GM21526 (cell line): ENCODE measurements around the gene PIP4K2B.

Experiments used
- ATAC-seq: cut with Tn5 transposase; IDR thresholded peaks from one replicate; pipeline ENCODE4 v1.9.1; 2021; ENCODE audit warnings: moderate library complexity; ENCODE audit not compliant: unreplicated experiment, low FRiP score

The PIP4K2B gene

DNA sequence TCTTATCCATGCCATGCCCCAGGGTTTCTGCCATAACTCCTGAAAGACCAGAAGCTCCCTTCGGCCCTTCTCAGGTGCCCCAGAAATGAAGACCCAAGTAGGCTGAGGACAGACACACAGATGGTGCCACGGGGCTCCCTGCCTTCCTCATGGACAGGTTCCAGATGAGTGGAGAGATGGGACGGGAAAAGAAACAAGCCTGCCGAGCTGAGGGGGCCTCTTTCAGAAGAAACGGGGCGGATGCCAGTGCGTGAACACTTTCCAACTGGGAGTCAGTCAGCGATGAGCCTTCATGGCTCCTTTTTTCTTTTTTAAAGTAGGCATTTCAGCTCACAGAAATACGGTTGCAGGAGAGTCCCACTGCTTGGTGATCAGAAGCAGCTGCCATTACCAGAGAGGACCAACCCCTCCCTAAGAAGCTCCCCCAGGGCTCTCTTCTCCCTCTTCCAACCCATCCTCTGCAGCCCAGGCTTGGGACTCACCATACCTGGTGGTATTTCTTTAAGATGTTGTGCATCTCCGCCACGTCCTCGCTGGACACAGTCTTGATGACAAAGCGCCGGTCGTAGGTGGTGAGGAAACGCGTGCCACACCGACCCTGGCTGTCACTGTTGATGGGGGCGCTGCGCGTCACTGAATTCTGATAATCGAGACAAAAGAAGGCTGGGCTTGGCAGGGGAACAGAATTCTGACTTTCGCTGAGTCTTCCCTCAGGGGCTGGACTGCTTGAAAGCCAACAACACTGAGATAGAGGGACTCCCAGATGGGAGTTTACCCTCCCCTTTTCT is 19.2 kb downstream of the PIP4K2B start:
- ATAC-seq: no peak

DNA sequence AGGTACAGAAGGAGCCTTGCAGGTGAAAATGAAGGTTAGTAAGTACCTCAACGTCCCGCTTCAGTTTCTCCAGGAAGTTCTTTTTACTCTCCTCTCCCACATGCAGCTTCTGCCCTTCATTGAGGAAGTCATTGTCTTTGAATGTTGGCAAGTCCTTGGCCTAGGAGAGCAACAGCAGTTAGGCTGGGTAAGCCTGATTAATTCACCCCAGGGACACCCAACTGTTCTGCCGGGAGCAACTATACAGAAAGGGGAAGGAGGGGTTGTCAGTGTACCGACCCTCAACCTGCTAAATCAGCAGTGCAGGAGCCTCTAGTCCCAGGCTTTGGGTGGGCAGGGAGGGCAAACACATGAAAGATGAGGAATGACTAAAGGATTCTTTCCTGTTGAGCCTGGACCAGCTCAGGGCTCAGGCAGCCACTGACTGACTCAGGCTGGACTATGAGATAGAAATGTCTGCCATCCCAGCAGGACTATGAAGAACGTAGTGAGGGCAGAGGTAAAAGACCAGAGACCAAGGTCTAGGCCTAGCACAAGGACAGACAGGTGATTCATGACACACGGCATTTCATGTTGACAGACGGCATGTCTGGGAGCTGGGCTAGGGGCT is 21.6 kb downstream of the PIP4K2B start:
- ATAC-seq: no peak

DNA sequence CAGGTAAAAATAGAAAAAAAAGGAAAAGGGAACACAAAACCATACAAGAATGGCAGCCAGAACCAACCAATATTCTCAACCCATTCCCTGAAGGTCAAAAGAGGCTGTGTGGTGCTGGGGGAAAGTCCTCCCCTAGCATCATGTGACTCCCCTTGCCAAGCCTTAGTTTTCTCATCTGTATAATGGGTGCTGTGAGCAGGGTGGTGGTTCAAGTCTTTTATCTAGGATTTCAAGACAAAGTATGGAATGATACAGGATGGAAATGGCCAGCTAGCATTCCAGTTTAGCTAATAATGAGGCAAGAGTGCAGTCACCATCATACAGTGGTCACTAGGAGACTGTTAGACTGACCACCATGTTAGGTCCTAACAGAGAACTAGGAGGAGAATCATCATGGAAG is 26.1 kb downstream of the PIP4K2B start:
- ATAC-seq: no peak

DNA sequence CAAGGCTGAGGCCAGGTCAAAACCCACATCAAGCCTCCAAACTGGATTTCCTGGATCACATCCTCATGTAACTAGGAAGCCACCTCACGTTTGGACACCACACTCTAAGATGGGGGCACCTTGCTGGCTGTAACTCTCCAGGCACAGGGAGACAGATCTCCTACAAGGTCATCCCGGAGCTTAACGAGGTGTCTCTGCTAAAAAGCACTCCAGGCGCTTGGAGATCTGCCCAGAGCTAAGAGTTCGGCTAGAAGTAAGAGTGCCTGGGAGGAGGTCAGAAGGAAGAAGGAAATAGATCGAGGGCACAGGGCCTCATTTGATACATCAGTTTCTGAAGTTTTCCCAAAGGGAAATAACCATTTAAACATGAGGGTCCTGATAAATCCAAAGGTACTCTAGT is 30.9 kb downstream of the PIP4K2B start:
- no peak for ATAC-seq

DNA sequence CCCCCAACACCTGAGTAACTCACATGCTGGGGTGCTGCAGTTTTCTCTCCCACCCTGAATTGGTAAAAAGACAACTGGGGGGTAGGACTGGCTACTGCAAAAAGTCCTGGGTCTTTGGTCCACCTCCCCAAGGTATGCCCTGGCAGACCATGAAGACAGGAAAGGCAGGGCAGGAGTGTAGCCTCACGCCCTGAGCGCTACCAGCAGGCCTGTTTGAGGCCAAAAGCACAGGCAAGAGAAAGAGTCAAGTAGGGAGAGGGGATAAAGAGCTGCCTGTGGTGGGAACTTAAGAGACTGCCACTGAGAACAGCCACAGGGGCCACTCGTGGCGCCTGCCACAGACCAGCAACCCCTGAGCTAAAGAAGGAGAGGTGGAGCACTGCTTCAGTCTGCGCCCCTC is 33.0 kb downstream of the PIP4K2B start:
- no peak for ATAC-seq

DNA sequence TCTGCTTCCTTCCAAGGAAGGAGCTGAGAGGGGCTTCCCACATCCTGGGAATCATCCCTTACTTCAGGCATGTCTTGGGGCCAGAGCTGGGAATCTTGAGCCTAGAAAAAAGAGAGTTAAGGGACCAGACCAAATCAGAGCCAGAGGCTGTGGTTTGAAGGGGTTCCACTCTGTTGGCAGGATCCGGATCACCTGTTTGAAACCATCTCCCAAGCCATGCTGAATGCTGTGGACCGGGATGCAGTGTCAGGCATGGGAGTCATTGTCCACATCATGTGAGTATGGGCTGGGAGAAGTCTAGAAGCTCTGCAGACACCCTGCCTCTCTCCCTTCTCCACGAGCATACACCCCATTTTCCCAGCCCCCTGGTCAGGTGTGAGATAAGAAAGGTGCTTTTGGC is 37.1 kb downstream of the PIP4K2B start:
- ATAC-seq: no peak

DNA sequence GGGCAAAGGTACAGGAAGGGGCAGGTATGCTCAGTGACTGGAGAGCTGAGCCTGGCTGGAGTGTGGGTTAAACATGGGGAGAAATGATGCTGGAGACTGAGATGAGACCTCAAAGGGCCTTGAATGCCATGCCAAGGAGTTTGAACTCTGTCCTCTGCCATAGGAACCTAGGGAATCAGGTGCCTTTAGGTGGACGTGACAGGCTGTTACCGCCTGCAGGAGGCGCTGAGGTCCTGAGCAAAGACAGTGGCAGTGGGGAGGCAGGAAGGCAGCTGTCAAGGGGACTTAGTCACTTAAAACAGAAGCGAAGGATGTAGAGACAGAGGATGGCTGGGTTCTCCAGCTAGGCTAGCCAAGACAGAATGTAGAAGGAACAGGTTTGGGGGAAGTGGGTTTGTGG is 37.7 kb downstream of the PIP4K2B start:
- ATAC-seq: no peak

DNA sequence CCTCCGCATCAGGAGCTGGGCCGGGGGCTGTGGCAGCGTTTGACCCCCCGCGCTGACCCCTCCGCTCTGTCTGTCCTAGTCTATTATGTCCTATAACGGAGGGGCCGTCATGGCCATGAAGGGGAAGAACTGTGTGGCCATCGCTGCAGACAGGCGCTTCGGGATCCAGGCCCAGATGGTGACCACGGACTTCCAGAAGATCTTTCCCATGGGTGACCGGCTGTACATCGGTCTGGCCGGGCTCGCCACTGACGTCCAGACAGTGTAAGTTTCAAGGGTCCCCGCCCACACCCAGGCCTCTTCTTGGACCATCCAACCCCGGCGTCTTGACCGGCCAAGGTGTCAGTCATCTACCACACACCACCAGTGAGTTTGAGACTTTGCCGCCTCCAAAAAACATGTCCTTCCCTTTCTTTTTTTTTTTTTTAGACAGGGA is 46.3 kb downstream of the PIP4K2B start:
- no peak for ATAC-seq

DNA sequence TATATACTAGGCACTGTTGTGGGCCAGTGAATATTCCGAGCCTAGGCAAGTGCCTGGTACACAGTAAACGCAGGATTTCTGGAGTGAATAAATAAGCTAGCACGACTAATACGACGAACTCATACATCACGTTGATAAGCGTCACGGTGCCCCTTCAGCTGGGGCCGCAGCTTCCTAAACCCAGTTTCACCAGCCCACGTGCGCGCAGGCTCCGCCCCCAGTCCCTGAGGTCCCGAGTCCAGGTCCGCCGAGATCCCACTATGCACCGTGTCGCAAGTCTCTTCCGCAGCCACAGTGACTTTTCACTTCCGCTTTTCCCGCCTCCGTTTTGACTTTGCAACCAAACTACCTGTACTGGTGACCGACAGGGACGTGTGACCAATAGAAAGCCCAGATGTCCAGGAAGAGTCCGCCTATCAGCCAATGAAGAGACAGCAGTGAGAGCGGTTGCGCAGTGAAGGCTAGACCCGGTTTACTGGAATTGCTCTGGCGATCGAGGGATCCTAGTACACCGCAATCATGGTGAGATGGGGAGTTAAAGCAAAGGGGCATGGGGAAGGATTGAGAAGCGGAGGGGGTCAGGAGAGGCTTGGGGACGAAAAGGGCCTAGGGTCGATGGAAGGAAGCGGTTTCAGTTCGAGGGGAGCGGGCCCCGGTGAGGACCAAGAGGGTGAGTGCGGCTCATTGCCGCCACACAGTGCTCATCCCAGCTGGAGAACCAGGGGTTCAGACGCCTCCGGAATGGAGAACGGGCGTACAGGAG is 46.9 kb downstream of the PIP4K2B start, which contains the start of gene PSMB3:
TSS of gene PSMB3 (plus strand) at position 434 of the 763 bp plus-strand sequence. CDS start at position 520, 86 bp downstream.
- peak; percentile 73 for ATAC-seq

DNA sequence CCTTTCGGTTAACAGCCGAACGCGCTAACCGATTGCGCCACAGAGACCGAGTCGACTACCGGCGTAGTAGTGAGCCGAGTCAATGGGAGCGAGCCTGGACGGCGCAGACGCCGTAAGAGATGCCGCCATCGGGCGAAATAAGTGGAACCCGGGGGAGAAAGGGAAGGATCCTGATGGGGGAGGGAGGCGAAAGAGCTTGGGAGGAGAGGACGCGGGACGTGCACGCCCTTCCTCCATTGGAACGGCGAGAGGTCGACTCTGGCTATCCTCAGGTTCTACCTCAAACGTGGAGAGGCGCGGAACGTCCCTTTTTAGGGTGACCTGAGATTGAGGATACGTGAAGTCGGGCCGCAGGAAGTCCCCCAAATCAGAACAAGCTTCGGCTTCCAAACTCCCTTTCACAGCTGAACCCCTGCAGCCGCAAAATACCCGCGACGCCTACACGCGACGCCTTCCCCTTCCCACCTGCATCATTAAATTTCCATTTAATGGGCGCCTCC is 47.5 kb downstream of the PIP4K2B start:
- peak; percentile 30 for ATAC-seq

DNA sequence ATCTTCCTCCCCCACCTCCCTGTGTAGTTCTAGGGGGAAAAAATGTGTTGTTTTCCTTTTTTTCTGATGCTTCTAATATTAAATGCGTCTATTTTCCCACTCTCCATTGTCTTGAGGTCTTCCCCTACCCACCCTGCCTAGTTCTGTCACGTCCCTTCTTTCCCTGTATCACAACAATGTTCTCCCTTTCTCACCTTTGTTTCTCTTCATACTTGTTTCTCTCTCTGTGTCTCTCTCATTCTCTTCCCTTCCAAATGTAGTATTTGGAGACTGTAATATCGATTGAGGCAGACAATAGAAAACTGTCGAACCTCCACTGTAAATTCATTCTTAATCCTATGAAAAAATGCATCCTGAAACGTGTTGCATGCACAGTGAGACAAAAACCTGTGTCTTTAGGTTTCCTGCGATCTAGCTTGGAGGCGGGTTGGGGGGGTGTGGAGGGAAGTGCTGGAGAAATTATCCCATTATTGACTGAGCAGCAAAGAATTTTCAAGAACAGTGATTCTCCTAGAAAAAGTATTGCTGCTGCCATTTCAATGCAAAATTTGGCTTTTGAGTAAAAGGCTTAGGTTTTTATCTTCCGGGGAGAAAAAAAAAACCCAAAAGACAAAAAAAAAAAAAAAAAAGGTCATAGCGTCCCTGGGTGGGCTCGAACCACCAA is 48.1 kb downstream of the PIP4K2B start:
- ATAC-seq: no peak

DNA sequence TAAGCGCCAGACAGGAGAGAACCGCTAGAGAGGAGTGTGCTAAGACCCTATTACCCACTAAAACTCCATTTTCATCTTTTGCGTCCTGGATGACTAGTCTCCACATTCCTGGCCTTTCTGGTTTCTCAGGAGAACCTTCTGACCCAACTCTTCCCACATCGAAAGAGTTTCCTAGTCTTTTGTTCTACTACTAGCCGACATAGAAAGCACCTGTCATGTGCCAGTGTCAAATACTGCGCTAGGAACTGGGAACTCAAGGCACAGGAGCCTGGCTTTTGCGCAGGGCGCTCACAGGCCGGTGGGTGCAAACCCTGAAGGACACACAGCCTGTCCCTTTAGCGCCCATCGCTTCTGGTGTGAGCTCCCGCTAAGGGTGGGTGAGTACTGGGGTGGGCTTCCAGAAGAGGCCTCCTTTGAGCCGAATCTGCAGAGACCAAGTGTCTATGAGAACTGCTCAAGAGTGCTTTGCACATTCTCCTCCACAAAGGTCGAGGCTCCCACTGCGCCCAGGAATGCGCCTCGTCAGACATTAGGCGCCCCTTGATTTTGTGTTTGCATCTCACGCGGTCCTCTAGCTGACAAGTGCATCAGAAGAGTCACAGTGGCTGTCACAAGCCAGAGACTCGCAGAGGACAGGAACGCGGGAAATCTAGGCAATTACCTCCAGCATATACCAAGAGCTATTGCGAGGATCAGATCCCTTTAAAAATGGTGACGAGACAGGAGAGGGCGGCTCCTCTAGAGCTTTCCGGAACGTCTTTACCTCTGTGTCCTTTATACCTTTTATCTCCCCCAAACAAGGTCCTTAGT is 48.8 kb downstream of the PIP4K2B start:
- ATAC-seq: no peak

DNA sequence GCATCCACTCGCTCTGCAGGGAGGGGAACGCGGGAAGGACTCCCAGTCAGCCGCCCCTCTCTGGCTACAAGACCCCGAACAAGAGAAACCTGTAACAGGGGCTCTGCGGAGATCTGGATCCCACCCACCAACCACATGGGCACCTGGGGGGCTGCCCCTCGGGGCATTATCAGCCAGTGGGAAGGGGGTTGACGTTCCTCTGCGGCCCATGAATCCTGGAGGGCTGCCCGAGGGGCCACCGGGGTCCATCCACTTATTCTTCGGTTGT is 49.4 kb downstream of the PIP4K2B start:
- ATAC-seq: no peak

DNA sequence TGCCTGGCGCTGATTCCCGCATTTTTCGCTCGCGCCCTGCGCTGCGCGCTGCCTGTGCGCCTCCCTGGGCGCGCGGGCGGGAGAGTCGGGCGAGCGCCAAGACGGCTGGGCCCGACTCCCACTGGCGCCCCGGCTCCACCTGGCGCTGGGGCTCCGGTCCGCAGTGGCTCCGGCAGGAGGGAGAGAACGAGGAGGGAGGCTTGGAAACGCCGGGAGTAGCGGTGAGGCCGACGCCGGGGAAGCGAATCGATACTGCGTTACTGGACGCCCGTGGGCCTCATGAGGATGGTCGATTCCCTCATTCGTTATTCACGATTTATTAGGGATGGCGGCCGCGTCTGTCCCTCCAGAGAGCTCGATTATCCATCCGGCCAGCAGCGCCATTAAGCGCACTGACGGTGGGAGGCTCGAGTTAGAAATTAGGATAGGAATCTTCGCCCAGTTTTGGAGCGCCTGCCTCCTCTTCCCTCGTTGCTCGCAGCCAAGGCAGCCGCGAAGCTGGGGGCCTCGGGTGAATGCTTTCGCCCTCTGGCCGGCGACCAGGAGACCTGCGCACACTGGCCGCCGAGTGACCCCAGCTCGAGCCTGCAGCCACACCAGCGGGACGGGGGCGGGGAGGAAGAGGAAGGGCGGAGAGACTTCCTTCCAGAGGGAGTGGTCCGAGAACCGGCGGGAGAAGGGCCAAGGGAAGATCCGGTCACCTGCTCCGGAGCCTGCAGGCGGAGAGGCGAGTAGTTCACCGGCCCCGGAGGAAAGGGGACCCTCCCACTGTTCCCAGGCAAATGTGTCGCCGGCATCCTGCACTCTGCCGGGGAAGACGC is 49.9 kb downstream of the PIP4K2B start:
- no peak for ATAC-seq

DNA sequence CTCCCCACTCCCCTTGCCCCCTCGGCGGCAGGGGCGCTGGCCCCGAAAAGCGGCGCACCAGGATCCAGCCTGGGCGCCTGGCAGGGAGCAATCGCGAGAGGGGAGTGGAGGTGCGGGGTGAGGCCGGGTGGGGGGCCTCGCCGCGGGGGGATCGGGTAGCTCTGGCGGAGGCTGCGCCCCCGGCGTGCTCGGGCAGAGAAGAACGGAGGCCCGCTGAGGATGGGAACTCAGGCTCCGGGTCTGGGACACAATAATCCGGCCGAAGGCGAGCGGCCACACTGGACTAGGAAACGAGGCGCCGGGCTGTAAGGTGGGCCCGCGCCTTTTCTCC is 50.5 kb downstream of the PIP4K2B start:
- ATAC-seq: no peak

DNA sequence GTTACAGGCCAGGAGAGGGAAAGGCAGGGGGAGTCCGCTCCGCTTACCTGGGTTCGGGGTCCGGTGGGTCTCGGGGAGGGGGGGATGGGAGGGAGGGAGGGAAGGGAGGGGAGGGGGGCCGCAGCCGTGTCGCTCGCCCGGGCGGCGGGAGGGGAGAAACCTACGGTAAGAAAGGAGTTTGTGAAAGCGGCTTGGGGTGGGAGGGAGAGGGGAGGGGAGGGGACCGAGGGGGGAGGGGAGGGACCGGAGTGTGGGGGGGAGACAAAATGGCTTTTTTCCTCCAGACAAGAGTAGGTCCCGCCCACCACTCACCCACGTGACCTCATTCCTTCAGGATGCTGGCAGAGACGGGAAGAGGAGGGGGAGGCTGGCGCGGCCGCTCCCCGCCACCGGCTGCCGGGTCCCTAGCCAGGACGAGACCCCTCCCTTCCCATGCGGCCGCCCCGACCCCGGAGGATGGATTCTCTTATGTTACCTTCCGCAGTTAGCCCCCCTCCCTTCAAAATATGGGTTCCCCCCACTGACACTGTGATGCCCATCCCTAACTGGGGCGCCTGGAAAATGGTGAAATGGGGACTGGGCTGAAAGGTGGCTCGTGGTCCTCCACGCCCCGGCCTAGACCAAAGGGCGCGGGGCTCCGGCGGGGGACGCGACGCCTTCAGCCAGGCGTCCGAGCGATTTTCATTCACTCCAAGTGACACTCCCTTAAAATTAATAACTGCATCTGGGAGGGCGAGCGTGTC is 51.0 kb downstream of the PIP4K2B start, which contains the start of gene PCGF2:
TSS of gene PCGF2 (minus strand) at position 188 of the 743 bp plus-strand sequence. CDS start 7,934 bp downstream, outside the sequence.
- no peak for ATAC-seq

DNA sequence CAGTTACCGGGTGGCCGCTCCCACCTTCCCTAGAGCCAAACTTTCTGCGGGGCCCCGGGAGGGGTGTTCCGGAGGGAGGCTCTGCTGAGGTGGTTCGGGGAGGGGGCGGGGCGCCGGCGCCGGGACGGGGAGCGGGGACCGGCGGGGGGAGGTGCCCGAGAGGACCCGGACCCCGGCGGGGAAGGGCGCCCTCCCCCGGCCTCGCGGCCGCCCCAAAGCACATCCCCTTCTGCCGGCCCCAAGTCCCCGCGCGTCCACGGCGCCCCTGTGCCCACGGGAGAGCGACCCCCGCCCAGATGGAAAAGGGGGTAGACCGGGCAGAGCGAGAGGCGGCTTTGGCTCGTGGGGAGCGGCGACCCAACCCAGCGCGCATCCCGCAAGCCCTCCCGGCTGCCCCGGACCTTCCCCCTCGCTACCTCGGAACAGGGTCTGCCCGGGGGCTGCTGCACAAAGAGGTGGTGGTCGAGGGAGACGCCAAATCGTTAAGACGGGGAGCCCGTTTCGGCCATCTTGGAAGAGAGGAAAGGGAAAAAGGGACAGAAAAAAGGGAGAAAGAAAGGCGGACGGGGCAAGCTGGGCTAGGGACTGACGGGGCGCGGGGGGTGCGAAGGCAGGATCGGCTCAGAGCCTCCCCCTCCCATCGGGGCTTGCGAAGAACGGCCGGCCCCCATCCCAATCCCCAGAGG is 51.8 kb downstream of the PIP4K2B start:
- ATAC-seq: no peak

DNA sequence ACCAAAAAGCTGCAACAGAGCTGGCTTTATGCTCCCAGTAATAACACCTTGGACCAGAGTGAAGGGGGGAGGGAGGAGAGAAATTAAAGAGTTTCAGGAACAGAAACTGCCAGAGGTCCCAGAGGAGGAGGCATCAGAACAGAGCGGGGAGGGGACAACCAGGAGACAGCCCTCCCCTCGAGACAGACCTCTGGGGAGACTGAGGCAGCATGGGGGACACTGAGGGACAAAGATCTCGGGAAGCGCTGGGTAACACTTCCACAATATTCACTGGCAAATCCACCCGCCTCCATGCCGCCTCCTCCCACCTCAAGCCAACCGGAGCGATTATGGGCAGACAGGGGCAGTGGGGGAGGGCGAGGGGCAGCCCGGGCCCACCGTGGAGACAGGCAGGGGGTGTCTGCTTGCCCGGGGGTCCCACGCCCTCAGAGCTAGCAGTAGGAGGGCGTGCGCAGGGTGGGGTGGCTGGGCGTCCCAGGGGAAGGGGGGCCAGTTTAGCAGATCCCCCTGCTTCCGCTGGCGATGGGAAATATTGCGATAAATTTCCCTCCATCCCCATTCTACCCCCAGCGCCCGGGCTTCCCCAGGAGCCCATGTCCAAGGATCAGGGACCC is 52.4 kb downstream of the PIP4K2B start:
- ATAC-seq: no peak
